GM12864 (cell line): Measurements from ENCODE around the gene ZNF93.
A peak's percentile ranks its signal among the peaks of the same experiment; 100 is the strongest.
"Not testable (repeated sequence)": the region's sequence is repeated elsewhere in the genome, so short reads cannot be mapped to it uniquely, and the experiment has no call there.

Experiments
- DNase-seq: peaks from one replicate; pipeline ENCODE4 v3.0.0-alpha.2; 2011; ENCODE audit warnings: low read depth
- H3K4me3 ChIP-seq: 2 replicates; pipeline ENCODE4 v1.5.1; 2011; ENCODE audit warnings: mild to moderate bottlenecking, low read depth, low read length, control low read depth
- TF ChIP-seq, protein P1 (sequence below): IDR thresholded peaks from 2 replicates; pipeline ENCODE4 v1.5.1; 2011; ENCODE audit warnings: low read depth, mild to moderate bottlenecking, moderate library complexity, low read length, control low read depth, inconsistent platforms; ENCODE audit errors: missing control alignments

ZNF93 gene

DNA sequence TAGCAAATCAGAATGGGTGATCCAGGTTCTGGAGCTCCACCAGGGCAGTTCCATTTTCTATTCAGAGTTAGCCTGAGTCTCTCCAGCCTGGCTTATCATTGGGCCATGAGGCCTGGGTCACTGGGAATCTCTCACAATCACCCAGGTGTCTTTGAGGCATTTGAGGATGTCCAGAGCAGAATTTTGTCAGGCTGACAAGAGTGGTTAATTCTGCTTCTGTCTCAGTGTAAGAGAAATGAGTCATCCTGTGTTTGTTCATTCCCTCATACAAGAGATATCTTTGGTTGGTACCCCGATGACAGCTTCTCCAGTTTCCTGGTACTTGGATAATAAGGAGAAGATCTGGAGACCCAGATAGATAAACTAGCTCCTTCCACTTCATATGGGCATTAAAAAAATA, 10.4 kb downstream of the ZNF93 start:
- DNase-seq: no peak
- TF ChIP-seq, protein P1, sequence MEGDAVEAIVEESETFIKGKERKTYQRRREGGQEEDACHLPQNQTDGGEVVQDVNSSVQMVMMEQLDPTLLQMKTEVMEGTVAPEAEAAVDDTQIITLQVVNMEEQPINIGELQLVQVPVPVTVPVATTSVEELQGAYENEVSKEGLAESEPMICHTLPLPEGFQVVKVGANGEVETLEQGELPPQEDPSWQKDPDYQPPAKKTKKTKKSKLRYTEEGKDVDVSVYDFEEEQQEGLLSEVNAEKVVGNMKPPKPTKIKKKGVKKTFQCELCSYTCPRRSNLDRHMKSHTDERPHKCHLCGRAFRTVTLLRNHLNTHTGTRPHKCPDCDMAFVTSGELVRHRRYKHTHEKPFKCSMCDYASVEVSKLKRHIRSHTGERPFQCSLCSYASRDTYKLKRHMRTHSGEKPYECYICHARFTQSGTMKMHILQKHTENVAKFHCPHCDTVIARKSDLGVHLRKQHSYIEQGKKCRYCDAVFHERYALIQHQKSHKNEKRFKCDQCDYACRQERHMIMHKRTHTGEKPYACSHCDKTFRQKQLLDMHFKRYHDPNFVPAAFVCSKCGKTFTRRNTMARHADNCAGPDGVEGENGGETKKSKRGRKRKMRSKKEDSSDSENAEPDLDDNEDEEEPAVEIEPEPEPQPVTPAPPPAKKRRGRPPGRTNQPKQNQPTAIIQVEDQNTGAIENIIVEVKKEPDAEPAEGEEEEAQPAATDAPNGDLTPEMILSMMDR: no peak
- no peak overlapping the region for H3K4me3 ChIP-seq

- TF ChIP-seq, protein P1: no peak
- DNase-seq: no peak
- H3K4me3 ChIP-seq: no peak overlapping the region
These were observed 13.8 kb downstream of the ZNF93 start for GRCh38 chr19:19914596-19914995.

- not testable (repeated sequence) for DNase-seq, H3K4me3 ChIP-seq
These were observed 29.7 kb downstream of the ZNF93 start for GRCh38 chr19:19930417-19930816.

DNA sequence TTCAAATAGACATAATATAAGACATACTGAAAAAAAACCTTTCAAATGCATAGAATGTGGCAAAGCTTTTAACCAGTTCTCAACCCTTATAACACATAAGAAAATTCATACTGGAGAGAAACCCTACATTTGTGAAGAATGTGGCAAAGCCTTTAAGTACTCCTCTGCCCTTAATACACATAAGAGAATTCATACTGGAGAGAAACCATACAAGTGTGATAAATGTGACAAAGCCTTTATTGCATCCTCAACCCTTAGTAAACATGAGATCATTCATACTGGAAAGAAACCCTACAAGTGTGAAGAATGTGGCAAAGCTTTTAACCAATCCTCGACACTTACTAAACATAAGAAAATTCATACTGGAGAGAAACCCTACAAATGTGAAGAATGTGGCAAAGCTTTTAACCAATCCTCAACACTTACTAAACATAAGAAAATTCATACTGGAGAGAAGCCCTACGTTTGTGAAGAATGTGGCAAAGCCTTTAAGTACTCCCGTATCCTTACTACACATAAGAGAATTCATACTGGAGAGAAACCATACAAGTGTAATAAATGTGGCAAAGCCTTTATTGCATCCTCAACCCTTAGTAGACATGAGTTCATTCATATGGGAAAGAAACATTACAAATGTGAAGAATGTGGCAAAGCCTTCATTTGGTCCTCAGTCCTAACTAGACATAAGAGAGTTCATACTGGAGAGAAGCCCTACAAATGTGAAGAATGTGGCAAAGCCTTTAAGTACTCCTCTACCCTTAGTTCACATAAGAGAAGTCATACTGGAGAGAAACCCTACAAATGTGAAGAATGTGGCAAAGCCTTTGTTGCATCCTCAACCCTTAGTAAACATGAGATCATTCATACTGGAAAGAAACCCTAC, 32.9 kb downstream of the ZNF93 start:
- H3K4me3 ChIP-seq, DNase-seq: not testable (repeated sequence)

More at GRCh38 chr19:19930417-19930816, 29.7 kb downstream of the ZNF93 start:
- TF ChIP-seq, protein P1: peak; percentile 14

- no peak for DNase-seq
- no peak overlapping the region for H3K4me3 ChIP-seq
- TF ChIP-seq, protein P1: no peak
These were observed 36.7 kb downstream of the ZNF93 start for GRCh38 chr19:19937403-19937802.

DNA sequence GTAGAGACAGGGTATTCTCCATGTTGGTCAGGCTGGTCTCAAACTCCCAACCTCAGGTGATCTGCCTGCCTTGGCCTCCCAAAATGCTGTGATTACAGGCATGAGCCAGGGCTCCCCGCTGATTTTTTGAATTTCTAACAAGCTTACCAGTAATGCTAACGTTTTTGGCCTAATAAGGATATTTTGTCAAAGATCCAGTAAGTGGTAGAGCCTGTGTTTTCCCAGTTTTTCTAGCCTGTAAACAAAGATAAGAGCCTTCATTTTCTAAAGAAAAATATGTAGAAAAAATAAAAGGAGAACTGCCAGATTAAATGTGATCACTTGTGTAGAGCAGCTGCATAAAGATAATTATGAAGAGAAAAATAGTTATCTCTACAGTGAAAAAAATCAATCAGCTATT, 37.7 kb downstream of the ZNF93 start:
- no peak overlapping the region for H3K4me3 ChIP-seq
- DNase-seq: no peak
- TF ChIP-seq, protein P1: no peak

DNA sequence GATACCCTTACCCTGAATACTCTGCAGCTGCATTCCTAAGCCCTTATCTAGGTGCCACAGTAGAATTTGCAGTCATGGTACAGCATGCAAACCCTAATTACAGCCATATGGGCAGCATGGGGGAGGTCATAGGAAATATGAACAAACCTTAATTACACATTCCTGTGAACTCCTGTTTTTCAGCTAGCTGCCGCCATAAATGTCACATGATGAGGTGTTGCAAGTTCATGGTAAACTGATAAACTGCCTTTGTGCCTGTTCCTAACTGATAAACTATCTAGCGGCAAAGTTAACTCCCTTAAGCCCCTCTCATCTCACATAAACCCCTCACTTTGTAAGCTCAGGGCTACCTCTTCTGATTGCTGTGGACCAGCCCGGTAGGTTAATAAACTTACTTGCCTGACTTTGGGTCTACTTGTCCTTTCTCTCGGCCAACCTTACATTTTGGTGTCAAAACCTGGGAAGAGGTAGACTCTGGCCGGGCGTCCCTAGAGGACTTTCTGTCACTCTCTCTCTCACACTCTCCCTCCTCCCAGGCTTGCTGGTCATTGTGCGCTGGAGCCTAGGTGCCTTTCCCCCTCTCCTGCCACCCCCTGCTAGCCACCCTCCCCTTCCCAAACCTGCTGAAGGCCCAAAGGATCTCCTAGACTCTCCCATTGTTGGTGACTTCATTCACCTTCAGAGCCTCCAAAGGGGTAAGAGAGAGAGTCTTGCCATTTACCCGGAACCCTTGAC, 43.3 kb downstream of the ZNF93 start:
- TF ChIP-seq, protein P1: no peak
- H3K4me3 ChIP-seq: no peak overlapping the region
- no peak for DNase-seq
